ENCODE data around the gene SFXN3.
A peak's percentile ranks its signal among the peaks of the same experiment; 100 is the strongest.

SFXN3 gene

DNA sequence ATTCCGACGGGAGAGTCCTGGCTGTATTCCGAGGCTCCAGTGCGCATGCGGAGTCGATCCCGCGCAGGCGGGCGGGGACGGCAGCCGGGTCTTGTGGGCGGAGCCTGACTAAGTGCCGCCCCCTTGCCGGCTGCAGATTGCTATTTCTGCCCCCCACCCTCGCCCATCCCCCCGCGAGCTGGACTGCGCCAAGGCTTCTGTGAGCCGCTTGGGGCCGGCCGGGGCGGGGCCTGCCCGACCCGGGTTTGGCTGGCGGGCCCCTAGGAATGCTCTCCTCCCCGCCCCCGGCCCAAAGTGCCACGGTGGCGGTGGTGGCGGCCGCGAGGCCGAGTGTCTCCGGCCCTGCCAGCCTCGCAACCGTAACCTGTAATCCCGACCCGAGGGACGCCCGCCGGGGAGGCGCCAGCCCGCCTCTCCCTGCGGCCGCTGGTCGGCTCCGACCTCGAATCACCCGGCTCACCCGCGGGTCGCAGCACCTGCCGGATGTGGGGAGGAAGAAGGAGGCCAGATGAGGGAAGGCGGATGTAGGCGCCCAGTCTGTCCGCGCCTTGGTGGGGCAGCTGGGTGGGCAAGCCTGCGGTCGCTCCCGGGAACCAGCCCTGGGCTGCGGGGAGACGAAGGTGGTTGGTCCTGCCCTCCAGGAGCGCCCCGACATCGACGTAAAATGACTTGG is 30.1 kb downstream of the SFXN3 start:
- TF ChIP-seq, protein P1, sequence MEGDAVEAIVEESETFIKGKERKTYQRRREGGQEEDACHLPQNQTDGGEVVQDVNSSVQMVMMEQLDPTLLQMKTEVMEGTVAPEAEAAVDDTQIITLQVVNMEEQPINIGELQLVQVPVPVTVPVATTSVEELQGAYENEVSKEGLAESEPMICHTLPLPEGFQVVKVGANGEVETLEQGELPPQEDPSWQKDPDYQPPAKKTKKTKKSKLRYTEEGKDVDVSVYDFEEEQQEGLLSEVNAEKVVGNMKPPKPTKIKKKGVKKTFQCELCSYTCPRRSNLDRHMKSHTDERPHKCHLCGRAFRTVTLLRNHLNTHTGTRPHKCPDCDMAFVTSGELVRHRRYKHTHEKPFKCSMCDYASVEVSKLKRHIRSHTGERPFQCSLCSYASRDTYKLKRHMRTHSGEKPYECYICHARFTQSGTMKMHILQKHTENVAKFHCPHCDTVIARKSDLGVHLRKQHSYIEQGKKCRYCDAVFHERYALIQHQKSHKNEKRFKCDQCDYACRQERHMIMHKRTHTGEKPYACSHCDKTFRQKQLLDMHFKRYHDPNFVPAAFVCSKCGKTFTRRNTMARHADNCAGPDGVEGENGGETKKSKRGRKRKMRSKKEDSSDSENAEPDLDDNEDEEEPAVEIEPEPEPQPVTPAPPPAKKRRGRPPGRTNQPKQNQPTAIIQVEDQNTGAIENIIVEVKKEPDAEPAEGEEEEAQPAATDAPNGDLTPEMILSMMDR (IDR thresholded peaks at IDR 0.05; ENCODE audit: low read length): no peak
- TF ChIP-seq EZH2 (optimal IDR thresholded peaks at IDR 0.05; ENCODE audit: low read depth, low read length): no peak
- TF ChIP-seq EZH2phosphoT487 (IDR thresholded peaks at IDR 0.05; ENCODE audit: low read length): no peak
- peaks cover 28% of the 10 kb centered on the region for H3K4me1 ChIP-seq (ENCODE audit: low read length)
- H3K79me2 ChIP-seq (ENCODE audit: low read length): peaks cover 32% of the 10 kb centered on the region

DNA sequence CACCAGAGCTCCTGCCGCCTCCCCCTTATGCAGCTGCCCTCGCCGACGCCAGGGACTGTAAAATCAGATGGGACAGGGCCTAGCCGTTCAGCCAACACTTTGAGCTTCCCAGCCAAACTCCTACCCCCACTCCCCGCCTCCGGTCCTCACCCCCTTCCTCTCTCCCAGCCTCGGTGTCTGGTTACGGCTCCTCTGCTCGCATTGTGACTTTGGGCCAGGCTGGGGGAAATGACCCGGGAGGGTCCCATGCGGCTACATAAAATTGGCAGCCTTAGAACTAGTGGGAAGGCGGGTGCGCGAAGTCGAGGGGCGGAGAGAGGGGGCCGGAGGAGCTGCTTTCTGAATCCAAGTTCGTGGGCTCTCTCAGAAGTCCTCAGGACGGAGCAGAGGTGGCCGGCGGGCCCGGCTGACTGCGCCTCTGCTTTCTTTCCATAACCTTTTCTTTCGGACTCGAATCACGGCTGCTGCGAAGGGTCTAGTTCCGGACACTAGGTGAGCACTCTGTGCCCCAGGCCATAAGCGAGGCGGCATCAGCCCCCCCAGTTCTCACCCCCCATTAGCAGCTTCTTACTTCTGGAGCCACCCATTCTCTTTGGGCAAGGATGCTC is 30.7 kb downstream of the SFXN3 start, which contains the start of gene KAZALD1:
Gene KAZALD1, plus strand, starts transcription at position 366 of the 608 bp plus-strand sequence. CDS start 604 bp downstream, outside the sequence.
- DNase-seq: no peak
- H3F3A ChIP-seq (ENCODE audit: insufficient read depth, low read length): peaks cover 16% of the 10 kb centered on the region; the same call in 1 of the 2 replicates
- no peaks in the 10 kb centered on the region for H3K9me3 ChIP-seq (replicated peaks; ENCODE audit: insufficient read depth, low read length)
- no peaks in the 10 kb centered on the region for H4K20me1 ChIP-seq (ENCODE audit: insufficient read depth, low read length)
- H3K4me1 ChIP-seq (ENCODE audit: low read length): peaks cover 29% of the 10 kb centered on the region
- peaks cover 32% of the 10 kb centered on the region for H3K79me2 ChIP-seq (ENCODE audit: low read length)
- no peaks in the 10 kb centered on the region for H3K27me3 ChIP-seq (replicated peaks; ENCODE audit: insufficient read depth, low read length)
- peak within 1 kb of the TSS; percentile 97 for H3K4me3 ChIP-seq (ENCODE audit: low read length)
- H3K36me3 ChIP-seq (replicated peaks; ENCODE audit: insufficient read depth, low read length): no peaks in the 10 kb centered on the region
- TF ChIP-seq EZH2 (optimal IDR thresholded peaks at IDR 0.05; ENCODE audit: low read depth, low read length): no peak
- TF ChIP-seq EZH2phosphoT487 (IDR thresholded peaks at IDR 0.05; ENCODE audit: low read length): no peak
- TF ChIP-seq, protein P1 (IDR thresholded peaks at IDR 0.05; ENCODE audit: low read length): no peak
- peak within 1 kb of the TSS; percentile 97 for H3K9ac ChIP-seq (ENCODE audit: low read length)
- peak within 1 kb of the TSS; percentile 57 for H3K4me2 ChIP-seq (ENCODE audit: low read depth, low read length)
- peak within 1 kb of the TSS; percentile 81 for H3K27ac ChIP-seq (ENCODE audit: low read length)
- H2AFZ ChIP-seq (ENCODE audit: low read length): peak within 1 kb of the TSS; percentile 90
- H3K9me2 ChIP-seq (replicated peaks; ENCODE audit: insufficient read depth, low read length): no peaks in the 10 kb centered on the region

More for the DNA sequence above, 30.1 kb downstream of the SFXN3 start:
- Histone ChIP-seq H2AFZ (ENCODE audit: low read length) (peak overlapping the region; percentile 90), H4K20me1 (ENCODE audit: insufficient read depth, low read length) (no peaks in the 10 kb centered on the region), H3K27ac (ENCODE audit: low read length) (peak overlapping the region; percentile 81), H3K27me3 (replicated peaks; ENCODE audit: insufficient read depth, low read length) (no peaks in the 10 kb centered on the region), H3K36me3 (replicated peaks; ENCODE audit: insufficient read depth, low read length) (no peaks in the 10 kb centered on the region), H3K9me2 (replicated peaks; ENCODE audit: insufficient read depth, low read length) (no peaks in the 10 kb centered on the region), H3K4me2 (ENCODE audit: low read depth, low read length) (peak overlapping the region; percentile 57), H3K4me3 (ENCODE audit: low read length) (peak overlapping the region; percentile 97), H3F3A (ENCODE audit: insufficient read depth, low read length) (peaks cover 16% of the 10 kb centered on the region; the same call in 1 of the 2 replicates), H3K9me3 (replicated peaks; ENCODE audit: insufficient read depth, low read length) (no peaks in the 10 kb centered on the region), H3K9ac (ENCODE audit: low read length) (peak overlapping the region; percentile 97)
- peak; percentile 96 for DNase-seq

DNA sequence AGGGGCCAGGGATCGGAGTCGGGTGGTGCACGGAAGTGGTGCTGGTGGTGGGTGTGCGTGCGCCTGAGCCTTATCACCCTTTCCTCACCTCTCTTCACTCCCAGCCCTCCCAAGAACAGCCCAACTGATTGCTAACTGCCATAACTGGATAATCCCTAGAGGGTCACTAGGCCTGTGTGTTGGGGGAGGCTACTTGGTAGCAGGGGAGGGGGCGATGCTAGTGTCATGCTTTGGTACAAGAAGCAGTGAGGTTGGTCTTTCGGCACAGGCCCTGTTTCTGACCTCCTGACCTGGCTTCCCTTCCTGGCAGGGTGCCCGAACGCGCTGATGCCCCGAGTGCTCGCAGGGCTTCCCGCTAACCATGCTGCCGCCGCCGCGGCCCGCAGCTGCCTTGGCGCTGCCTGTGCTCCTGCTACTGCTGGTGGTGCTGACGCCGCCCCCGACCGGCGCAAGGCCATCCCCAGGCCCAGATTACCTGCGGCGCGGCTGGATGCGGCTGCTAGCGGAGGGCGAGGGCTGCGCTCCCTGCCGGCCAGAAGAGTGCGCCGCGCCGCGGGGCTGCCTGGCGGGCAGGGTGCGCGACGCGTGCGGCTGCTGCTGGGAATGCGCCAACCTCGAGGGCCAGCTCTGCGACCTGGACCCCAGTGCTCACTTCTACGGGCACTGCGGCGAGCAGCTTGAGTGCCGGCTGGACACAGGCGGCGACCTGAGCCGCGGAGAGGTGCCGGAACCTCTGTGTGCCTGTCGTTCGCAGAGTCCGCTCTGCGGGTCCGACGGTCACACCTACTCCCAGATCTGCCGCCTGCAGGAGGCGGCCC is 31.4 kb downstream of the SFXN3 start:
- H3K4me1 ChIP-seq (ENCODE audit: low read length): peaks cover 29% of the 10 kb centered on the region
- H3K4me2 ChIP-seq (ENCODE audit: low read depth, low read length): peak overlapping the region; percentile 18; the same call in 1 of the 2 replicates
- no peak overlapping the region for H3K4me3 ChIP-seq (ENCODE audit: low read length)
- peaks cover 28% of the 10 kb centered on the region for H3K79me2 ChIP-seq (ENCODE audit: low read length)
- H4K20me1 ChIP-seq (ENCODE audit: insufficient read depth, low read length): no peaks in the 10 kb centered on the region
- H3K27me3 ChIP-seq (replicated peaks; ENCODE audit: insufficient read depth, low read length): no peaks in the 10 kb centered on the region
- no peak overlapping the region for H2AFZ ChIP-seq (ENCODE audit: low read length)
- H3K36me3 ChIP-seq (replicated peaks; ENCODE audit: insufficient read depth, low read length): no peaks in the 10 kb centered on the region
- TF ChIP-seq, protein P1 (IDR thresholded peaks at IDR 0.05; ENCODE audit: low read length): peak; percentile 44
- no peak for TF ChIP-seq EZH2phosphoT487 (IDR thresholded peaks at IDR 0.05; ENCODE audit: low read length)
- no peak overlapping the region for H3K9ac ChIP-seq (ENCODE audit: low read length)
- H3F3A ChIP-seq (ENCODE audit: insufficient read depth, low read length): peaks cover 19% of the 10 kb centered on the region; the same call in 1 of the 2 replicates
- no peak overlapping the region for H3K27ac ChIP-seq (ENCODE audit: low read length)
- H3K9me3 ChIP-seq (replicated peaks; ENCODE audit: insufficient read depth, low read length): no peaks in the 10 kb centered on the region
- H3K9me2 ChIP-seq (replicated peaks; ENCODE audit: insufficient read depth, low read length): no peaks in the 10 kb centered on the region
- DNase-seq: peak; percentile 35
